Measurements from ENCODE around the gene SP4. TPM values are rescaled to one million over a fixed set of nuclear protein-coding genes. Genes with fewer than 3 reads are reported as not detected.

The SP4 gene
- total RNA-seq (43.5 TPM), polyA plus RNA-seq (10 to 100 TPM; 14.9 to 17.4 (median 16.5) TPM)

GRCh38 chr7:21427871-21428658, at the start of gene SP4:
Gene SP4 (plus strand): TSS chr7:21428083. CDS start chr7:21428252, 169 bp downstream.
- H3K4me1 Mint-ChIP-seq: peaks cover 30 to 55% (median 45%) of the 10 kb centered on the region in 4 donors
- peak within 1 kb of the TSS; percentile 98 to 100 (median 100) for H3K4me3 Mint-ChIP-seq
- Histone ChIP-seq H3K27ac (ENCODE audit: insufficient read depth, low read length, poor library complexity, severe bottlenecking) (peak within 1 kb of the TSS; percentile 99), H3K27me3 (ENCODE audit: control insufficient read depth, insufficient read depth, low read length) (no peaks in the 10 kb centered on the region), H3K36me3 (ENCODE audit: control insufficient read depth, insufficient read depth, low read length) (no peaks in the 10 kb centered on the region), H3K4me1 (ENCODE audit: control insufficient read depth, insufficient read depth, low read length, poor library complexity, severe bottlenecking) (peaks cover 51% of the 10 kb centered on the region), H3K9me3 (ENCODE audit: control insufficient read depth in 2 of 2, low read length in 2 of 2) (no peaks in the 10 kb centered on the region), H3K4me3 (ENCODE audit: low read depth, low read length) (peak within 1 kb of the TSS; percentile 80)
- no peaks in the 10 kb centered on the region for H3K9me3 Mint-ChIP-seq
- H3K27me3 Mint-ChIP-seq: peaks cover 4% of the 10 kb centered on the region
- peak; percentile 93 to 97 (median 93) for DNase-seq
- H3K36me3 Mint-ChIP-seq: peaks cover 23% of the 10 kb centered on the region
- peak; percentile 71 to 72 for ATAC-seq (ENCODE audit: low read depth in 2 of 2)
- peak within 1 kb of the TSS; percentile 98 to 99 (median 98) for H3K27ac Mint-ChIP-seq

GRCh38 chr7:21383227-21384220, 44.4 kb upstream of the SP4 start:
- Histone ChIP-seq H3K9me3 (ENCODE audit: control insufficient read depth in 2 of 2, low read length in 2 of 2) (no peaks in the 10 kb centered on the region), H3K4me3 (ENCODE audit: low read depth, low read length) (peak overlapping the region; percentile 77), H3K36me3 (ENCODE audit: control insufficient read depth, insufficient read depth, low read length) (no peaks in the 10 kb centered on the region), H3K27me3 (ENCODE audit: control insufficient read depth, insufficient read depth, low read length) (no peaks in the 10 kb centered on the region), H3K4me1 (ENCODE audit: control insufficient read depth, insufficient read depth, low read length, poor library complexity, severe bottlenecking) (peaks cover 12% of the 10 kb centered on the region), H3K27ac (ENCODE audit: insufficient read depth, low read length, poor library complexity, severe bottlenecking) (peak overlapping the region; percentile 44)
- Mint-ChIP-seq H3K36me3 (no peaks in the 10 kb centered on the region), H3K9me3 (no peaks in the 10 kb centered on the region), H3K4me3 (peak overlapping the region; percentile 39 to 62 (median 50)), H3K4me1 (peaks cover 10 to 24% (median 22%) of the 10 kb centered on the region in 4 donors), H3K27ac (peak overlapping the region; percentile 1 to 63 (median 54)), H3K27me3 (no peaks in the 10 kb centered on the region)
- ATAC-seq (ENCODE audit: low read depth in 2 of 2) (peak; percentile 40 to 50), DNase-seq (peak in 2 of 3 donors; percentile 9 to 43)

- Histone ChIP-seq H3K27ac (ENCODE audit: insufficient read depth, low read length, poor library complexity, severe bottlenecking) (no peak overlapping the region), H3K4me1 (ENCODE audit: control insufficient read depth, insufficient read depth, low read length, poor library complexity, severe bottlenecking) (no peaks in the 10 kb centered on the region), H3K4me3 (ENCODE audit: low read depth, low read length) (no peak overlapping the region), H3K9me3 (ENCODE audit: control insufficient read depth in 2 of 2, low read length in 2 of 2) (no peaks in the 10 kb centered on the region), H3K27me3 (ENCODE audit: control insufficient read depth, insufficient read depth, low read length) (no peaks in the 10 kb centered on the region), H3K36me3 (ENCODE audit: control insufficient read depth, insufficient read depth, low read length) (no peaks in the 10 kb centered on the region)
- Mint-ChIP-seq H3K36me3 (no peaks in the 10 kb centered on the region), H3K9me3 (peaks cover 0 to 3% (median 0%) of the 10 kb centered on the region in 7 donors), H3K4me3 (no peak overlapping the region), H3K27me3 (peaks cover 5% of the 10 kb centered on the region), H3K27ac (no peak overlapping the region), H3K4me1 (peaks cover 0 to 2% (median 0%) of the 10 kb centered on the region in 4 donors)
- no peak for DNase-seq
- no peak for ATAC-seq (ENCODE audit: low read depth in 2 of 2)
Measured at GRCh38 chr7:21393937-21394336, 33.9 kb upstream of the SP4 start.

- no peaks in the 10 kb centered on the region for H3K27me3 ChIP-seq (ENCODE audit: control insufficient read depth, insufficient read depth, low read length)
- Mint-ChIP-seq H3K9me3 (peaks cover 2 to 10% (median 3%) of the 10 kb centered on the region in 7 donors), H3K27me3 (peaks cover 7% of the 10 kb centered on the region), H3K27ac (no peak overlapping the region), H3K4me1 (peaks cover 0 to 4% (median under 1%) of the 10 kb centered on the region in 4 donors), H3K4me3 (no peak overlapping the region), H3K36me3 (no peaks in the 10 kb centered on the region)
- no peaks in the 10 kb centered on the region for H3K36me3 ChIP-seq (ENCODE audit: control insufficient read depth, insufficient read depth, low read length)
- no peak overlapping the region for H3K27ac ChIP-seq (ENCODE audit: insufficient read depth, low read length, poor library complexity, severe bottlenecking)
- no peak overlapping the region for H3K4me3 ChIP-seq (ENCODE audit: low read depth, low read length)
- DNase-seq (no peak), ATAC-seq (ENCODE audit: low read depth in 2 of 2) (no peak)
- H3K4me1 ChIP-seq (ENCODE audit: control insufficient read depth, insufficient read depth, low read length, poor library complexity, severe bottlenecking): no peaks in the 10 kb centered on the region
- no peaks in the 10 kb centered on the region for H3K9me3 ChIP-seq (ENCODE audit: control insufficient read depth in 2 of 2, low read length in 2 of 2)
Measured at GRCh38 chr7:21401944-21402343, 25.9 kb upstream of the SP4 start.

GRCh38 chr7:21407796-21408480, 19.9 kb upstream of the SP4 start:
- H3K9me3 ChIP-seq (ENCODE audit: control insufficient read depth in 2 of 2, low read length in 2 of 2): no peaks in the 10 kb centered on the region
- H3K27ac Mint-ChIP-seq: no peak overlapping the region
- no peaks in the 10 kb centered on the region for H3K36me3 ChIP-seq (ENCODE audit: control insufficient read depth, insufficient read depth, low read length)
- peaks cover 7% of the 10 kb centered on the region for H3K36me3 Mint-ChIP-seq
- ATAC-seq (ENCODE audit: low read depth in 2 of 2) (no peak), DNase-seq (no peak)
- H3K4me3 ChIP-seq (ENCODE audit: low read depth, low read length): no peak overlapping the region
- peaks cover 16 to 28% (median 21%) of the 10 kb centered on the region in 4 donors for H3K4me1 Mint-ChIP-seq
- H3K4me3 Mint-ChIP-seq: peak overlapping the region in 1 of 4 donors; percentile 13
- H3K27me3 Mint-ChIP-seq: peaks cover 28% of the 10 kb centered on the region
- peaks cover 0 to 7% (median 3%) of the 10 kb centered on the region in 7 donors for H3K9me3 Mint-ChIP-seq
- H3K27me3 ChIP-seq (ENCODE audit: control insufficient read depth, insufficient read depth, low read length): peaks cover 4% of the 10 kb centered on the region
- H3K4me1 ChIP-seq (ENCODE audit: control insufficient read depth, insufficient read depth, low read length, poor library complexity, severe bottlenecking): peaks cover 13% of the 10 kb centered on the region
- no peak overlapping the region for H3K27ac ChIP-seq (ENCODE audit: insufficient read depth, low read length, poor library complexity, severe bottlenecking)

GRCh38 chr7:21408481-21408820, 19.4 kb upstream of the SP4 start:
- Histone ChIP-seq H3K9me3 (ENCODE audit: control insufficient read depth in 2 of 2, low read length in 2 of 2) (no peaks in the 10 kb centered on the region), H3K36me3 (ENCODE audit: control insufficient read depth, insufficient read depth, low read length) (no peaks in the 10 kb centered on the region), H3K4me3 (ENCODE audit: low read depth, low read length) (no peak overlapping the region), H3K4me1 (ENCODE audit: control insufficient read depth, insufficient read depth, low read length, poor library complexity, severe bottlenecking) (peaks cover 18% of the 10 kb centered on the region), H3K27ac (ENCODE audit: insufficient read depth, low read length, poor library complexity, severe bottlenecking) (no peak overlapping the region), H3K27me3 (ENCODE audit: control insufficient read depth, insufficient read depth, low read length) (peaks cover 4% of the 10 kb centered on the region)
- Mint-ChIP-seq H3K27me3 (peaks cover 28% of the 10 kb centered on the region), H3K9me3 (peaks cover 0 to 7% (median 3%) of the 10 kb centered on the region in 7 donors), H3K4me3 (peak overlapping the region in 1 of 4 donors; percentile 86), H3K27ac (no peak overlapping the region), H3K36me3 (peaks cover 7% of the 10 kb centered on the region), H3K4me1 (peaks cover 17 to 33% (median 25%) of the 10 kb centered on the region in 4 donors)
- no peak for ATAC-seq (ENCODE audit: low read depth in 2 of 2)
- DNase-seq: peak in 1 of 3 donors; percentile 8

GRCh38 chr7:21412410-21412851, 15.5 kb upstream of the SP4 start:
- peak overlapping the region; percentile 44 for H3K27ac ChIP-seq (ENCODE audit: insufficient read depth, low read length, poor library complexity, severe bottlenecking)
- peak overlapping the region; percentile 67 to 72 (median 70) for H3K27ac Mint-ChIP-seq
- peak overlapping the region; percentile 12 to 63 (median 47) for H3K4me3 Mint-ChIP-seq

More at GRCh38 chr7:21412410-21412851, 15.5 kb upstream of the SP4 start:
- H3K4me3 ChIP-seq (ENCODE audit: low read depth, low read length): peak overlapping the region; percentile 48
- peaks cover 24 to 53% (median 39%) of the 10 kb centered on the region in 4 donors for H3K4me1 Mint-ChIP-seq
- H3K36me3 Mint-ChIP-seq: peaks cover 7% of the 10 kb centered on the region
- no peaks in the 10 kb centered on the region for H3K9me3 ChIP-seq (ENCODE audit: control insufficient read depth in 2 of 2, low read length in 2 of 2)
- H3K4me1 ChIP-seq (ENCODE audit: control insufficient read depth, insufficient read depth, low read length, poor library complexity, severe bottlenecking): peaks cover 18% of the 10 kb centered on the region
- H3K27me3 Mint-ChIP-seq: peaks cover 18% of the 10 kb centered on the region
- peaks cover 4% of the 10 kb centered on the region for H3K27me3 ChIP-seq (ENCODE audit: control insufficient read depth, insufficient read depth, low read length)
- ATAC-seq (ENCODE audit: low read depth in 2 of 2) (peak; percentile 68 to 72), DNase-seq (peak in 2 of 3 donors; percentile 43 to 54)
- H3K9me3 Mint-ChIP-seq: peaks cover 0 to 6% (median 0%) of the 10 kb centered on the region in 7 donors
- no peaks in the 10 kb centered on the region for H3K36me3 ChIP-seq (ENCODE audit: control insufficient read depth, insufficient read depth, low read length)

All from CD4-positive, CD25-positive, alpha-beta regulatory T cell (primary cell).